GM19238 (cell line): ENCODE results near the gene CPXM2.

ENCODE experiments used
- DNase-seq: peaks from one replicate; pipeline ENCODE4 v3.0.0; 2011; ENCODE audit warnings: low spot score; ENCODE audit not compliant: insufficient read length

CPXM2 gene

DNA sequence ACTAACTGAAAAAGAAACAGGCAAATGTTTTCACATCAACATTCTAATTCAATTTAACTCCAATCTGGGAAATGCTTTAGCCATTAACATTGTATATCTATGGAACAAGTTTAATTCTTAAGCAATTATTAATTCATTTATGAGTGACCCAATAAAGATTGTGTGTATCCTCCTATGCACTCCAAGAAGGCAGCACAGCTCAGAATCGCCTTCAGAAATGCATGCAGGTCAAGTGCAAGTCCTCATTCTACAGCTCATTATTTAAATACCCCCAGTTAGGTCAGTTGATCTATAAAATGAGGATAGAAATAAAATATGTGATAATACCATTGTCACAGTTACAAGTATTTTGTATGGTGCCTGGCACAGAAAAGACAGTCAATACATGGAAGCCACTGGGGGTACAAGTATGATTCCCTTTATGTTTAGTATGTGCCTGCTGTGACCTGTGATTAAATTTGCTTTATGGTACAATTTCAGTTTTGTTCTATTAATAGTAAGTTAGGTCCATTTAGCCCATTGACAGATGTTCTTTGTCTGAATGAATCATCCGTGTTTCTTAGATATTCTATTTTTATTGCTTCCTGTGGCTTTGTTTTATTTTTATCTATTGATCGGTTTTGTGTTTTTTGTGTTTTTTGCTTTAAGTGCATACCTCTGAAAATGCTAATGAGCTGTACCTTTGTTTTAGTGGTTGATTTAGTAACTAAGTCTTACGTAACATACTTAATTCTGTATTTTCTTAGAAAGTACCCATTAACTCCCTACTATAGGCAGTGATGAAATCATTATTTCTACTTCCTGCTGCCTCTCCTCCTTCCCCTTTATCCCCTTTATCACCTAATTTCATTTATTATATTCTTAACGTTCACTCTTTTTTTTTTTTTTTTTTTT, 42.8 kb downstream of the CPXM2 start:
- DNase-seq, result peak; percentile 14

DNA sequence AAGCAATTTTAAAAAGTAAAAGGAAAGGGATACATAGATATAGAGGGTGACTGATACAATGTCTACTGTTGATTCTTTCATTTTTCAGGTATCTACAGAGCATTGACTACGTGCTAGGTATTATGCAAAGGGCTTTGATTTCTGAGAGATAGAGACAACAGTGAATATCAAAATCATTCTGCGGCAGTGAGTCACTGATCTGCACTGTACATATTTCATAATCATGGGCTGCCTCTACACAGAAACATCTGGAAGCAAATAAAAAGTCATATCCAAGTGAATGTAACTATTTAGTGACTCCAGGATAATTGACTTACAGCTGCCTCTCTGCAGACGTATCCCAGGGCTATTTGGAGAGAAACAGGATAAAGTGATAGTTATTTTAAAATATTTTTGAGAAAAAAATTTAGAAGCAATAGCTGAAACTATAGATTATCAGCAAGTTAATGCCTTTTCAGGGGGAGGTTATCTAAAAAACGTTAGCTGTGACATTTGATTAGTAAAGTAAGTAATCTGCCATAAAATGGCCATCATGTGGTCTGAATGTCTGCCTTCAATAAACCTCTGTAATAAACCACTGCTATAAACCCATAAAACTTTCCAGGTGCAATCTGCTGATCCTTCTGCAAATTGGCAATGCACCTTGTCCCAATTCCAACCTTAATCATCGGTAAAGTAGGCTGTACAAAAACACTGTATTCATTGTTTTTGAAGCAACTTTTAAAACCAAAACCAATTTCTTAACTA, 43.7 kb downstream of the CPXM2 start:
- DNase-seq, result no peak

DNA sequence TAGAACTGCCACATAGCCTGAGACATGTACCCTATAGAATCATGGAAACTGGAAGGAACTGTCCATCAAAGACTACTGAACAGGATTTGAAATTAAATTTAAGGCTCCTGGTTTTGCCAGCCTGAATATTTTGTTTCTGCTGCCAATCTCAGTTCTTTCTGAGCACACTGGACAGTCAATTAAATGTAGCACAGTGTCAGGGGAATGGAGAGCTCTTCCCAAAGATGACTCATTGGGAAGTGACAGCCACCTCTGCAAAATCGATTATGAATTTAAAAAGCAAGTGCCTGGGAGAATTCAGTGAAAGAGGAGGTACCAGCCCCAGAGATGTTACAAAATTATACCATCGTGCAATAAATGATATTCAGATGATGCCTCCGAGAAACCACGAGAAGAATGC, 47.8 kb downstream of the CPXM2 start:
- no peak for DNase-seq

DNA sequence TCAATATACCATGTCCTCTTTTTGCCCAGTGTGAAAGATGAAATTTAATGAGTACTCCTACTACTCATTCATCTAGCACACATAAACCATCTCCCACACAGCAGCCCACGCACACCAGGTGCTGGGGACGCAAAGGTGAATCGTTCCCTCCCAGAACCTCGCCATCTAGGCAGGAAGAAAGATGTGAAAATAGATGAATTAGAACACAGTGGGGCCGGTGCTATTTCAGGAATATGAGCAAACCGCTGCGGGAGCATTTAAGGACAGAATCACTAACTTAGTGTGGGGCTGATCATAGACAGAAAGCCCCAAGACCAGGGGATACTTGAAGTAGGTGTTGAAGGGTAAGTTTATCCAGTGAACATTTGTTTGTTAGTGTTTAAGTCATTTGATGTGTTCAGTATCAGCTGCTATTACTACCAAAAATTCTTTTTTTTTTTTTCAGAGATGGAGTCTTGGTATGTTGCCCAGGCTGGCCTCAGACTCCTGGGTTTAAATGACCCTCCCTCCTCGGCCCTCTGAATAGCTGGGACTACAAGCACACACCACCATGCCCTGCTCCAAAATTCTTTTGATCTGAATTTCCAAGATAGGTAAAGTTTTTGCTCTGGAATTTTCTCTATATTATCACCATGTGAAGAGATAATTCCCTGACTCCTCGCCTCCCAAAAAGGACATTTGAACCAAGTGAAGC, 48.8 kb downstream of the CPXM2 start:
- DNase-seq, result no peak

DNA sequence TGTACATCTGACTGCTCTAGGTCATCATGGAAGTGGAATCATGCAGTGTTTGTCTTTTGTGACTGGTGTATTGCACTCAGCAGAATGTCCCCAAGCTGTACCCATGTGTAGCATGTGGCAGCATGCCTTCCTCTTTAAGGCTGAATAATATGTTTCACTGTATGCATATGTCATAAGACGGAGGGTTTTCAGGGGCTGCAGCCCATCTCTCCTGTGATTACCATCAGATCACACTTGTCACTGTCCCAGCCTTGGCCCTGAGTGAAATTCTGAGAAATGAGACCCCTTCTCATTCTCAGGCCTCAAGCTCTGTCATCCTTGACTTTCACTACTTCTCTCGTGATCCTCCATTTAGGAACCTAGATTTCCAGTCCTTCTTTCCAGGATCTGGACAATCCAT, 50.0 kb downstream of the CPXM2 start:
- no peak for DNase-seq

DNA sequence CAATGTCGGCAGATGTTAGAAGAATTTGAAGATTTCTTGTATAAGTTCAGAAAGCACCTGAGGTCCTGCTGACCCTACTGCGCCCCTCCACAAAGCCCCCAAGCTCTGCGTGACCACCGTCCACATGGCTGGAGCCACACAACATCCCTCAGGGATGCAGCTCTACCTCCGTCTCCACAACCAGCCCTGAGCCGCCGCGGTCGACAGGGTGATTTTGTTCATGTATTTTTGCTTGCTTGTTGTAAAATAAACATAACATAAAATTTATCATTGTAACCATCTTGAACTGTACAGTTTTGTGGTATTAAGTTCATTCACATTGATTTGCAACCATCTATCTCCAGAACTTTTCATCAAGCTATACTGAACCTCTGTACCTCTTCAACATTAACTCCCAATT, 50.5 kb downstream of the CPXM2 start:
- no peak for DNase-seq

DNA sequence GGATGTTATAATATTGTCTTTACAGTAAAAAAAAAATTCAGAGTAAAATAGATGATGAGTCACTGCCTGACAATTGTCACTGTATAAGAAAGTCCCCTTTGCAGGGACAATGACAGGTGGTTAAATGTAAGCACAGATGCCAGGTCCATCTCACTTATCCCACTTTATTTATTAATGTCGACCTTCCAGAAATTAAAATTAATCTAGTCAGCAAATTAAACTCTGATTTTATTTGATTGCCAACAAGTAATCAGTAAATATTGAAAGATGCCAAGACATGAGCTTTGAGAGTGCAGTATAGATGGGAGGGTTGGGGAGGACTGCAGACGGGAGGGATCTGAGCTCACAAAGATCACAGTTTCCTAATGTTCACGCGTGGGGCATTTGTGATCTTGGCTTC, 50.9 kb downstream of the CPXM2 start:
- DNase-seq, result no peak

DNA sequence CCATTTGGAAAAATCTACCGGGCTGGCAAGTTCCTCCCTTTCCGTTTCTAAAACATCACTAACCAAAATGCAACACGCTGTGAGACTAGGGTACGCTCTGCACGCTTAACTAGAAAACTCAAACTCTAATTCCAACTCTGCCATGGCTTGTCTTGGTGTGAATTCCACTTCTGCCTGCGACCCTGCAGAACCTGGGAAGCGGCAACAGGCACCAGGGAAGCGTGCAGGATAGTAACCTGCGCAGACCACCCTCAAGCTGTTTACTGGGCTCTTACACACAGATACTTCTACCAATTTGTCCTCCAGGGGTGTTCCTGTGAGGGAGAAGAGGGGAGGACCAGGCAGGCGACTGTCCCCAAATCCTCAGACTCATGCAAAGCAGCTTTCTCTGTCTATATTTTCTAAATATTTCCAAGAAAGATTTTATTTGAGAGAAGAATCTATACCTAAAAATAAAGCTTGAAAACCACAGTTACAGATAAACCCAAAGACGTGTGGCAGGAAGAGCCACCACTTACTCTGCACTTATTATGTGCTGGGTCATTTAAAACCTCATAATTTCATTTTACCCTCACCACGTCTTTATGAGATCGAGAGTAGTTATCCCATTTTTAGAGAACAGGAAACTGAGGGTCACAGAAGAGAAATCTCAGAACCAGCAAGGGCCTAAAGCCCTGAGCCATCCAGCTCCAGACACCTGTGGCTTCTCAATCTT, 52.9 kb downstream of the CPXM2 start:
- DNase-seq, result no peak

DNA sequence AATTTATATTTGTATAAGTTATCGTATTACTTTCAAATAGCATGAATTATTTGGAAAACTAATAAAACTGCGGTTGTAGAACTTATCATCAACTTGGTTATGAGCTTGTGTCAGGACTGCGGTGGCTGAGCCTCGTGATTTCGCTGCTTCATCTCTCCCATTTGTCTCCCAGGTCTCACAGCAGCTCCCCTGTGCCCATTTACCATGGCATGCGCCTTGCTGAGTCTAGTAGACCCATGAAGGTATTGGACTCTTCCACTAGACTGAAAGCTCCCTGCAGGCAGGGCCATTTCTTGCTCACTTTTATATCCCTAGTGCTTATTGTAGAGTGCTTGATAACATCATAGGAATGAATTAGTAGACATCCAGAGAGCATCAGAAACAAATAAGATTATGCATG, 53.9 kb downstream of the CPXM2 start:
- no peak for DNase-seq

DNA sequence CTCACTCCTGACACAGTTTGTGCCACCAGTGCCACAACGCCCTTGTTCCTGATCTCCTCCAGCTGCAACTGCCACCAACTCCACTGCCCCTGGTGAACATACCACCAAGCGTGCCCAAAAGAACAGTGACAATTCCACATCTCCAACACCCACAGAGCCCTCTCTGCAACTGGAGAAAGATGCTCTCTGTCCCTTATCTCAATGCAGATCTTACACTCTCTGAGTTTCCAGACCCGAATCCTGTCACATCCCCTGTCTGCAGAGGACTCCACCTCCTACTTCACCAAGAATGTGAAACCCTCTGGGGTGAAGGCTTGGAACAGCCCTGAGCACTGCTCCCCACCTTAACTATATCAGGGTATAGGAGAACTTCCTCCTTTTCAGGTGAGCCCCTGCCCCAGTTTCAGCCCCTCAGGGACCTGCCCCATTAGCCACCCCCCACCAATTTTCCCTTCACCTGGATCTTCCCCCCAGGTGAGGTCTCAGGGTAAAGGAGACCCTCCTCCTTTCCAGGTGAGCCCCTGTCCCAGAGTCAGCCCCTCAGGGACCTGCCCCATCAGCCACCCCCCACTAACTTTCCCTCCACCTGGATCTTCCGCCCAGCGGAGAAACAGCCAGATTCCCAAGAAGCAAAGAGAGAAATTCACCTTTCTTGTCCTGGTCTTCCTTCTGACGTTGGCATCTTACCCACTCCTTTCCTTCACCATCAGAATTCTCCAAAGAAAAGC, 55.0 kb downstream of the CPXM2 start:
- DNase-seq, result no peak

DNA sequence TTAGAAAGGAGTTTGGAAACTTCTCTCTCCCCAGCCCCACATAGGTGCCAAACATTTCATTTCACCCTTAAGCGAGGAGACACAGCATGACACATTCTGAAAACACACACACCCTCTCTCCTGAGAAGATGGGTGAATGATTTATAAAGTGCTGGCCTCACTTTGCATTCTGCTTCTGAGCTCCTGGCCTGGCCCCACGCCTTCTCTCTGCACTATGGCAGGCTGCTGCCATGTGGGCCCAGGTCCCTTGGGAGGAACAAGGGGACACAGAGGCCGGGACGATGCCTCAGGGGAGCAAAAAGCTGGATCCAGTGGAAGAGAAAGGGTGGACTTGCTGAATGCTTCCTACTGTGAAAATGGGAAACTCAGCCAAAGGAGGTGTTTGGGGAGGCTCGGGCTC, 56.0 kb downstream of the CPXM2 start:
- peak; percentile 64 for DNase-seq

DNA sequence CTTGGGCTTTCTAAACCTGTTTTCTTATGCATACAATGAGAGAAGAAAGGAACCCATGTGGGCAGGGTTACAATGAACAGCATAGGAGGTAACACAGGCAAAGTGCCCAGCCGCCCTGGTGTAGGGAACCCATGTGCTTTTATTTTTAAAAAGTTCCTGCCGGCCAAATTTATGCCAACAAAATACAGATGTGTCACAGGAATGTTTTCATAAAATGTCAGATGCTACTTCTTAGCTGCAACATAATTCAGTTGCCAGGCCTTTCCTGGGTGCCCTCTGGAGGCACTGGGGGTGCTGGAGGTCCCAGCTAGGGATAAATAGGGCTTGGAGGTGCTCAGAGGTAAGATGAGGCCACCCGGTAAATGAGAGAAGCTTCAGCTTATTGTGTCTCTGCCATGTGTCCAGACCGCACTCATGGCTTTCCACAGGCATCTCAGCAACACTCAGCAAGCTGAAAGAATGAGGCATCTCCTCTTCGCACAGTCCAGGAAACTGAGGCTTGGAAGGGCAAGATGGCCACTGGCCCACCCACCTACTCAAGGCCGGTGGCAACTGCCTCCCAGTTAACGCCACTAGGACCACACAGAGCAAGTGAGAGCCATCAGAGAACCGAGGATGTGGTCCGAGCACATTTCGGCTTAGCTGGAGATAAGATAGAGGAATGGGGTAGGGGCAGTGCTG, 58.3 kb downstream of the CPXM2 start:
- DNase-seq, result no peak

DNA sequence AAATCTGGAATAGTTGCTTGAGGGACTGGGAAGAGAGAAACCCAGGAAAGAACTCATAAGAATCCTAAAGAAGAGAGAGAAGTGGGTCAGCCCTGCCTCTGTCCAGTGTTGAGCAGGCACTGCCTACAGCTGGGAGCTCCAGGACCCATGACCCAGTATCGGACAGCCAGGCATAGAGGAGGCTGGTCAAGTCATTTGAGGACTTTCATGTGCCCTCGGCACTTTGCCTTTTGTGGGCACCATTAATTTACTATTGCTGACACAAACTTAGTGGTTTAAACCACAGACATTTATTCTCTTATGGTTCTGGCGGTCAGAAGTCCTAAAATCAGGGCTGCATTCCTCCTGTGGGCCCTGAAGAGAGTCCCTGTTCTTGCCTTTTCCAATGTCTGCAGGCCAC, 60.3 kb downstream of the CPXM2 start:
- no peak for DNase-seq

DNA sequence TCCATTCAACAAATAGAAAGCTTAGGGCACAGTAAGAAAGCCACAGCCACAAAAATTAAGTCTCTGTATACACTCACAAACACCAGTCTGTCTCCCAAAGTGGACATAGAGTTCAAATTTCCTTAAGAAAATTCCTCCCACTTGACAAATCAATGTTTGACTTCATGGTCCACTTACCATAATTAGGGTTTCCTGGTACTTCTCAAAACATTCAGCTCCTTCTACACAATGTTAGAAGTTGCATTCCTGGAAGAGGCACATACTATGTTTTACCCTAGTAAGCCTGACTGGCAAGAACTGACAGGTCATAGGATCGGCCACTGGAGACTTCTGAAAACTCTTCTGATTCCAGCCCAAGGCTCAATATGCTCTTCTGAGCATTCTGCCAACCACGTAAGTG, 70.5 kb downstream of the CPXM2 start:
- no peak for DNase-seq

DNA sequence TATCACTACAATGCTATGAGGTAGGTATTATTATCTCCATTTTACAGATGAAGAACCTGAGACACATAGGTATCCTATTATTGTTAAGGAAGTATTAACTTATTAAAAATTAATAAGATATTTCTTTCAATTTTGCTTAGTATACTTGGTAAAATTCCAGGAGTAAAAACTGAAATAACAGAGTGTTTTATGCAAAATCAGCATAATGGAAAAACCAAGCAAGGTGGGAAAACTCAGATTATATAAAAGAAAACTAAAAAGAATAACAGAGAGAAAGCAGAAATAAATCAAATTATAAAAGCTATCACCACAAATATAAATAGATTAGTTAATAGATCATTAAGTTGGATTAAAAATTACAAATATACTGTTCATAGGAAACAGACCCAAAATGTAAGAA, 82.0 kb downstream of the CPXM2 start:
- no peak for DNase-seq

DNA sequence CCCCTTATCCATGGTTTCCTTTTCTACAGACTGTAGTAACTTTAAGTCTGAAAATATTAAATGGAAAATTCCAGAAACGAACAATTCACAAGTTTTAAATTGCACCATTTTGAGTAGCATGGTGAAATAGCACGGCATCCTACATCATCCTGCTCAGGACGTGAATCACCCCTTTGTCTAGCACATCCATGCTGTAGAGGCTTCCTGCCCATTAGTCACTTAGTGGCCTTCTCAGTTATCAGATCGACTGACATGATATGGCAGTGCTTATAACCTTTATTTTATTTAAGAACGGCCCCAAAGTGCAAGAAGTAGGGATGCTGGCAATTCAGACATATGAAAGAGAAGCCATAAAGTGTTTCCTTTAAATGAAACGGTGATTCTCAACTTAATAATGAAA, 82.7 kb downstream of the CPXM2 start:
- DNase-seq, result no peak

DNA sequence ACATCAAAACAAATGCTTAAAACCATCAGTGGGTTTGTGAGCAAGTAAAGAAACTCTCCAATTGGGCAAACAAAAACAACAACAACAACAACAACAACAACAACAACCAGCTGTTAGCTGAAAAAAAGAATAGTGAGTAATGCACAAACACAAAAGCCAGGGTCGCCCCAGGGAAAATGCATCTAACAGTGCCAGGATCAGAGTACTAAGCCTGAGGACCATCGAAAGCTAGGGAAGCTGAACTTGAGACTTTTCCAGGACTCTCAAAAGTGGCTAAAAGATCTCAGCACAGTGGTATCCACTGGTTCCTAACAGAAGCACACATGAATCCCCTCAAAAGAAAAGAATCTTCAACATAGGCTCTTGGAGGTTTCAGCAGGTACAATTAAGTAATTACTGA, 83.3 kb downstream of the CPXM2 start:
- DNase-seq, result no peak

DNA sequence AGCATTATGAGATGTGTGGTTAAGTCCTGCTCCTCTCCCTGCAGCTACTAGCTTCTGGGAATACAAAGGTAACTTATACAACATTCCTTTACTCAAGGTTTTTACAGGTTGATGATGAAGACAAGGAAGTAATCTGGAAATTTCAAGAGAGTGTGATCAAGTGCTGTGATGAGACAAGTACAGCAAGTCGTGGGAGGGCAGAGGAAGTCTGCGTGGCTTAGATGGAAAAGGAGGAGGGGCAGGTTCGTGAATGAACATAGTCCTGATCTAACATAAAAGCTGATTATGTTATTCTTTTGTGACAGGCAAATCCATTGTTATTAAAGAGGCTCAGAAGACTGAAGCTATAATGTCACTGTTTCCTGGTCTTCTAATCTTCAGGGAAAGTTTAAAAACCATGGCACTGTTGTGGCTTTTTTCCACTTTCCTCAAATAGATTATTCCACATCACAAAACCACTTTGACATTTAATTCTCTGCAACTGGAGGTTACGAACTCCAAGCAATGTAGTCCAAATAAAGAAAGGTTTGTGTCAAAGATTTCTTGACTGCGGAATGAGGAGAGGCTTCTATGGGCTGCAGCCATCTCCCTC, 84.1 kb downstream of the CPXM2 start:
- DNase-seq, result no peak

DNA sequence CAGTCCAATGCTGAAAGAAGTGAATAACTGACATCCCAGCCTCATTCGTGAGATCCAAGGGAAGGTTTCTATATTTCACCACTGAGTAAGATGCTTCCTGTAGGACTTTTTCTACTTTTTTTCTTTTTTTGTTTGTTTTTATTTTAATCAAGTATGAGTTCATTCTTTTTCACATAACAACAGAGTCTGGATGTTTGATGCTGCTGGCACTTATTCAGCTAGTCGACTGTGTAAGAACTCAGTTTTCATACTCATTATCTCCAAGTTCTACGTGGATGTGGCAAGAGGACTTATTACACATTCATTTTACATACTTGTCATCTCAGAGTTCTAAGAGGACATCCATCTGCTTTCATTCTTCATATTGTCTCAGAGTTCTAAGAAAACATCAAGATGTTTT, 86.9 kb downstream of the CPXM2 start:
- no peak for DNase-seq

DNA sequence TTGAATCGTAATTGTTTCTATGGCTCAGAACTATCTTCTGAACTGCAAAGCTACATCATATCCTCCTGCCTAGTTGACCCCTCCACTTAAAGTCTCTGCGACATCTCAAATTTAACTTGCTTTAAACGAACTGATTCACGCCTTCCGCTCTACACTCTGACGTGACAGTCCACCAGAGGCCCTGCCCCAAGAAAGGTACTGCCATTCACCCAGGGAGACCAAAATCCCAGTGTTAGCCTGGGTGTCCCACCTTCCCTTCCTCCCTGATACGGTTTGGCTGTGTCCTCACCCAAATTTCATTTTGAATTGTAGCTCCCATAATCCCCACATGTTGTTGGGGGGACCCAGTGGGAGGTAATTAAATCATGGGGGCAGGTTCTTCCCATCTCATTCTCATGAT, 90.8 kb downstream of the CPXM2 start:
- no peak for DNase-seq
